Measurements from ENCODE around the gene AADACL2. TPM values are rescaled to one million over a fixed set of nuclear protein-coding genes. Genes with fewer than 3 reads are reported as not detected.

Gene AADACL2
- total RNA-seq, 1 donor from 2014 or later = not detected

DNA sequence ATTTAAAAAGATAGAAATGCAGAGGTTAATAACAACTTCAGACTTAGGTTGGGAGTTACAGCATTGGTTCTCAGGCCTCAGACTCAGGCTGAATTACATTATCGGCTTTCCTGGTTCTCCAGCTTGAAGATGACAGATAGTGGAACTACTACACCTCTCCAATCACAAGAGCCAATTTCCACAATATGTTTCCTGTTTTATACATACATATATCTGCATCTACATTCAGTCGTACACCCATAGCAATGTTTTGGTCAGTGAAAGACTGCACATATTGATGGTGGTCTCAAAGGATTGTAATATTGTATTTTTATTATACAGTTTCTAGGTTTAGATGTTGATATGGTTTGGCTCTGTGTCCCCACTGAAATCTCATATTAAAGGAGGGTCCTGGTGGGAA lies 35.4 kb downstream of the AADACL2 start:
- H3K27me3 Mint-ChIP-seq (ENCODE audit: low read depth) = no peaks in the 10 kb centered on the region
- no peak for DNase-seq (ENCODE audit: low spot score)
- no peak overlapping the region for H3K27ac Mint-ChIP-seq (ENCODE audit: unreplicated experiment)
- no peak overlapping the region for H3K4me3 Mint-ChIP-seq (ENCODE audit: unreplicated experiment)
- no peaks in the 10 kb centered on the region for H3K36me3 Mint-ChIP-seq (ENCODE audit: low read depth)
- H3K9me3 Mint-ChIP-seq (ENCODE audit: low read depth) = peaks cover 3% of the 10 kb centered on the region
- peaks cover 12% of the 10 kb centered on the region for H3K4me1 Mint-ChIP-seq (ENCODE audit: low read depth)
- TF ChIP-seq, protein P1, sequence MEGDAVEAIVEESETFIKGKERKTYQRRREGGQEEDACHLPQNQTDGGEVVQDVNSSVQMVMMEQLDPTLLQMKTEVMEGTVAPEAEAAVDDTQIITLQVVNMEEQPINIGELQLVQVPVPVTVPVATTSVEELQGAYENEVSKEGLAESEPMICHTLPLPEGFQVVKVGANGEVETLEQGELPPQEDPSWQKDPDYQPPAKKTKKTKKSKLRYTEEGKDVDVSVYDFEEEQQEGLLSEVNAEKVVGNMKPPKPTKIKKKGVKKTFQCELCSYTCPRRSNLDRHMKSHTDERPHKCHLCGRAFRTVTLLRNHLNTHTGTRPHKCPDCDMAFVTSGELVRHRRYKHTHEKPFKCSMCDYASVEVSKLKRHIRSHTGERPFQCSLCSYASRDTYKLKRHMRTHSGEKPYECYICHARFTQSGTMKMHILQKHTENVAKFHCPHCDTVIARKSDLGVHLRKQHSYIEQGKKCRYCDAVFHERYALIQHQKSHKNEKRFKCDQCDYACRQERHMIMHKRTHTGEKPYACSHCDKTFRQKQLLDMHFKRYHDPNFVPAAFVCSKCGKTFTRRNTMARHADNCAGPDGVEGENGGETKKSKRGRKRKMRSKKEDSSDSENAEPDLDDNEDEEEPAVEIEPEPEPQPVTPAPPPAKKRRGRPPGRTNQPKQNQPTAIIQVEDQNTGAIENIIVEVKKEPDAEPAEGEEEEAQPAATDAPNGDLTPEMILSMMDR (IDR thresholded peaks at IDR 0.05) = no peak

DNA sequence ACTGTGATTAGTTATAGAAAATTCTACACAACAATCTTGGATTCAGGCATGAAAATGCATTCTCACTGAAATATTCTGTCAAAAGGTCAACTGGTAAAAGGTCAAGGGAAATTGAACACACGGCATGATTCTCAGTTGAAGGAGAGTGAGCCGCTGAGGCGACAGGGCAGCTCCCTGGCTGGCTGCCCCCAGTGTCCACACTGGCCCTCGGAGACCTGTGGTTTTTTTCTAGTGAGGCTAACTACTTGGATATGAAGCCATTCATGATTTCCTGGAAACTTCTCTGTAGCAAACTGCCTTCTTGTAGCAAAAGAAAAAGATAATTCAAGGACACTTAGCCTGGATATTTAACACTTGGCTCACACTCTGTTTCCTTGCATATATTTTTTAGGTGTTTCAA lies 37.2 kb downstream of the AADACL2 start:
- H3K9me3 Mint-ChIP-seq (ENCODE audit: low read depth) = no peaks in the 10 kb centered on the region
- TF ChIP-seq, protein P1 (IDR thresholded peaks at IDR 0.05) = no peak
- no peak for DNase-seq (ENCODE audit: low spot score)
- peaks cover 12% of the 10 kb centered on the region for H3K4me1 Mint-ChIP-seq (ENCODE audit: low read depth)
- H3K27me3 Mint-ChIP-seq (ENCODE audit: low read depth) = no peaks in the 10 kb centered on the region
- no peak overlapping the region for H3K27ac Mint-ChIP-seq (ENCODE audit: unreplicated experiment)
- H3K36me3 Mint-ChIP-seq (ENCODE audit: low read depth) = no peaks in the 10 kb centered on the region
- H3K4me3 Mint-ChIP-seq (ENCODE audit: unreplicated experiment) = no peak overlapping the region

DNA sequence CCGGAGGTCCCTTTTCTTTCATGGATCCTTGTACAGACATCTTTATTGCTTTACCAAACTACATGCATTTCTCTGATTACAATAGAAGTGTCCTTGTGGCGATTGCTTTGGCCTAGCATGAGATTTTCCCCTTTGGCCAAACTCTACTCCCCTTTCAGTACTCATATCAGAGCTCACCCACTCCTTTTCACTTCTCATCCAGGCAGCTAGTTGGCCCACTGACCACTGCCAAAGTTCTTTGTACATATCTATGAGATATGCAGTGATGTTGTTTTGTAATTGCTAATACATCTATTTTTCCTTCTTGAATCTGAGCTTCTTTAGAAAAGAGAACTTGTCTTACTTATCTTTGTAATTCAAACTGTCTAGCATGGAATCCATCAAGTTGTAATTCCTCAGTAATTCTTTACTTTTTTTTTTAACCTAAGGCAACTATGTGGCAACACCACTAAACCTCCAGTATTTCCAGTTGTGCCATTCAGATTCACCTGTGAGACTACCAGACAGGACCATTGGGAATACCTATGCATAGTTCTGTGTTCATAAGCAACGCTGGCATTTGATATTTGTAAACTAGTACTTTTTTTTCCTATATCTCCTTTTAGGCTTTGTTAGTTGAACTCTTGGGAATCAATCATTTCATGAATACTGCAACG lies 39.2 kb downstream of the AADACL2 start:
- H3K36me3 Mint-ChIP-seq (ENCODE audit: low read depth) = no peaks in the 10 kb centered on the region
- no peaks in the 10 kb centered on the region for H3K9me3 Mint-ChIP-seq (ENCODE audit: low read depth)
- no peak overlapping the region for H3K27ac Mint-ChIP-seq (ENCODE audit: unreplicated experiment)
- no peak for DNase-seq (ENCODE audit: low spot score)
- H3K27me3 Mint-ChIP-seq (ENCODE audit: low read depth) = no peaks in the 10 kb centered on the region
- no peak overlapping the region for H3K4me3 Mint-ChIP-seq (ENCODE audit: unreplicated experiment)
- H3K4me1 Mint-ChIP-seq (ENCODE audit: low read depth) = peaks cover 12% of the 10 kb centered on the region
- TF ChIP-seq, protein P1 (IDR thresholded peaks at IDR 0.05) = no peak

DNA sequence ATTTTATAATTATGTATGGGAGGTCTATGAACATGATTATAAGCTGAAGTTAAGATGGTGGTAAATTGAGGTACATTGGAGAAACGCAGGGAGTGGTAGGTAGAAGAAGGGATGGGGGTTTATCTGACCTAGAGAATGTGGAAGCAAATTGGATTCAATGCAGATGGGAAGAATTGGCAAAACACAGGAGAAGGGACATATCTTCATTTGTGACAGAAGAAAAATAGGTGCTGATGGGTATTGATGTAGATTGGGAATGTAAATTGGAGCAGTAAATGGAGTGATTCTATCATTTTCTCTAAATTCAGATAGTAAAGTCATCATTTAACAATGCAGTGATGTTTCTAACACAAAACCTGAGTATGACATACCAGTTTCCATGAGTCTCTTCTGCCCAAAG lies 40.5 kb downstream of the AADACL2 start:
- Mint-ChIP-seq H3K27me3 (ENCODE audit: low read depth) (no peaks in the 10 kb centered on the region), H3K9me3 (ENCODE audit: low read depth) (no peaks in the 10 kb centered on the region), H3K36me3 (ENCODE audit: low read depth) (no peaks in the 10 kb centered on the region), H3K4me1 (ENCODE audit: low read depth) (peaks cover 12% of the 10 kb centered on the region), H3K27ac (ENCODE audit: unreplicated experiment) (no peak overlapping the region), H3K4me3 (ENCODE audit: unreplicated experiment) (no peak overlapping the region)
- TF ChIP-seq, protein P1 (IDR thresholded peaks at IDR 0.05) = no peak
- DNase-seq (ENCODE audit: low spot score) = no peak

DNA sequence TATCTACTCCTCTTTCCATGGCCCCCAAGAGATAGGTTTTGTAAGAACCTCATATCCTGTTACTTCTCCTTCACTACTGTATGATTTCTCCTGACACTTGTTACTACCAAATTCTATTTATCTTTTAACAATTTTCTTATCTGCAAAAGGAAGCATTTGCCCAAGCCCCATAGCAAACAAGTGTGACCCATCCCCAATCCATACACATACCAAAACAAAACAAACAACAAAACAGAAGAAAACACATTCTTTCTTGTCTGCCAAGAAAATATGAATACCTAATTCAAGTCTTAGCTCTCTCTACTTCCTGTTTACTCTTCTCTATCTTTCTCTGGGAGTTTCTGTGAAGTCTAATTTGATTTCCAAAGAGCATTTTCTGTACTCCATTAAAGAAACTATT lies 41.2 kb downstream of the AADACL2 start:
- Mint-ChIP-seq H3K27me3 (ENCODE audit: low read depth) (no peaks in the 10 kb centered on the region), H3K36me3 (ENCODE audit: low read depth) (no peaks in the 10 kb centered on the region), H3K27ac (ENCODE audit: unreplicated experiment) (no peak overlapping the region), H3K4me1 (ENCODE audit: low read depth) (peaks cover 12% of the 10 kb centered on the region), H3K9me3 (ENCODE audit: low read depth) (no peaks in the 10 kb centered on the region), H3K4me3 (ENCODE audit: unreplicated experiment) (no peak overlapping the region)
- DNase-seq (ENCODE audit: low spot score) = no peak
- TF ChIP-seq, protein P1 (IDR thresholded peaks at IDR 0.05) = no peak

Measured in chondrocyte (in vitro differentiated cells).